ENCODE measurements around the gene NRP2.

NRP2 gene

GRCh38 chr2:205713086-205713485 is 30.8 kb downstream of the NRP2 start:
- no peak for DNase-seq

- DNase-seq = peak; percentile 76
These were observed 31.9 kb downstream of the NRP2 start for GRCh38 chr2:205714058-205714776.

DNA sequence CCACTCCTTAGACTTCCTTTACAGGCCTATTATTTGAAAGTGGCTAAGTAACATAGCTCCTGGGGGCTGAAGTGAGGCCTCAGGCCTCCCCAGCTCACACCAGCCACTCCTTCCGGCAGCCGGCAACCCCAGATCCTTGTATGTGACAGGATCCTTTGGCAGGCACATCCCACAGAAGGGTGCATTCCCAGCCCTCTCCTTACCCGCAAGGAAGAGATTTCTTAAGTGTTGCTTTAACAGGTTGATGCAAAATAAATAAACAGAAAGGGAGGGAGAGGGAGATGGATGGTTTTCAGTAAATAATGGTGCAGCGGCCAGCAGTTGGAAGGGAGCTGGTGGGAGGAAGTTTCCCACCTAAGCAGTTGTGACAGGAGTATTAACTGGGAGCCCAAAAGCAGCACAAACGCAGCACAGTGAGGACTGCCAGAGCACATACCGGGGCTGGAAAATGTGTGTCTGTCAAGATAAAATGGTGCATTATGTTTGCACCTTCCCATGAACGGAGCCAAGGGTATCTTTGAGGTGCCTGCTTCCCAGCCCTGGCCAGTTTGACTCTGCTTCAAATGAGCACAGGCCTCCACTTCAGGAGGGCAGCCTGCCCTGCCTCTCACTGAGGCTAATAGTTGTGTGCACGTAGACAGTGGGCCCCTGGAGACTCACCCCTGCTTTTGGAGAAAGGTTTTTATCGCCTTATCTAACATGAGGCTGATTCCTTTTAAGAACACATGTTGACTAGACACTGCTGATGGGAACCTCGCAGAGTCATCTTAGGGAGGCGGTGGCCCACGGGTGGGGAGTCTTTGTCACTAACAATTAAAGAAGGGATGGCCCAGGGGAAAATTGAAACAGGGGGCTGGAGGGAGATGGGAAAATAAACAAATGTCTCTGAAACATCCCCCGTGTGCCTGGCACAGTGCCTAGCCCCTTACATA is 32.8 kb downstream of the NRP2 start:
- no peak for DNase-seq

GRCh38 chr2:205715831-205716525 is 33.7 kb downstream of the NRP2 start:
- no peak for DNase-seq

- no peak for DNase-seq
These were observed 35.0 kb downstream of the NRP2 start for GRCh38 chr2:205717175-205717846.

DNA sequence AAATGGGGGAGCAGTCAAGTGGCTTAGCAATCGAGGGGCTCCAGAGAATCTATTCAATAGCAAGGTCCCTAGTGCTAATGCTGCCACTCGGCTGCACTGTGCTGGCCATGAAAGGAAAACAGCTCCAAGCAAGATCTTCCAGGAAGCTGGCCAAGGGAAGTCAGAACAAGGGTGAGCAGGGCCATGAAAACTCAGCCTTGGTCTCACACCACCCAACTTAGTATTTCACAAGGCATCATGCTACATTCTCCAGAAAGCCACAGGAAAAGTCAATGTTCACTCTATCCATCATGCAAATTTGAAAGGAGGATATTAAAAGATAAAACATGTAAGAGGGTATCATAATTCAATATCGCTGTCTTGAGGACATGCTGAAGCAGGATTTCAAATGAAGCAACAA is 35.7 kb downstream of the NRP2 start:
- DNase-seq = no peak

DNA sequence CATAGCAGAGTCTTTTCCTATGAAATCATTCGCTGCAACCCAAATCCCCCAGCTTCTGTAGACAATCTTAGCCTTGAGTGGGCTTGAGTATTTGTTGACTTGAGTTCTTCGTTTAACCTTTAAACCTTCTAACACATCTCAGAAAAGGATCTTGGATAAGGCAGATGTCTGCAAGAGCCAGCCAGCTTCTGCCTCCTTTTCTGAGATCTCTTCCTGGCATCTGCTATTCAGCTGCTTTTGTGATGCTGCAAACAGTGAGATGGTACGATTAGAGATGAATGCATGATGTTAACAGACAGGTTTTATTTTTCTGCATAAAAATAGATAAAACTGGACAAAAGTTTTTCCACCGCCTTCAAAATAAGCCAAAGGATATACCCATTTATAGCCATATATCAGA is 37.5 kb downstream of the NRP2 start:
- DNase-seq = no peak

- no peak for DNase-seq
These were observed 38.2 kb downstream of the NRP2 start for GRCh38 chr2:205720451-205720902.

DNA sequence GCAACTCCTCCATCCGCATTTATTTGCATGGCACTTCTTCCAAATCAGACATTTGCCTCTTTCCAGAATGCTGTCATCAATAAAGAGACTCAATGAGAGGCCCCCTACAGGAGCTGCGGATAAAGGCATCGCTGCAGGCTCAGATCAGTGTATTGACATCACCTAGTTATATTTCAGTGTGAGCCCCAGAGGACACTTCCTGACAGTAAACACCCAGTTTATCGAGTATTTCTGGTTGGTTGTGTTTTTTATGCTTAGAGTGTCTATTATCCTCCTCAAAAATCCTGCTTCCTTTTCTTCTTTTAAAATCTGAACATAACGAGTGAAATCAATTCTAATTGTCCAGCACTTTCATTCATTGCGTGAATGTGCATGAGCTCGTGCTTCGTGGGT is 38.8 kb downstream of the NRP2 start:
- peak; percentile 31 for DNase-seq

DNA sequence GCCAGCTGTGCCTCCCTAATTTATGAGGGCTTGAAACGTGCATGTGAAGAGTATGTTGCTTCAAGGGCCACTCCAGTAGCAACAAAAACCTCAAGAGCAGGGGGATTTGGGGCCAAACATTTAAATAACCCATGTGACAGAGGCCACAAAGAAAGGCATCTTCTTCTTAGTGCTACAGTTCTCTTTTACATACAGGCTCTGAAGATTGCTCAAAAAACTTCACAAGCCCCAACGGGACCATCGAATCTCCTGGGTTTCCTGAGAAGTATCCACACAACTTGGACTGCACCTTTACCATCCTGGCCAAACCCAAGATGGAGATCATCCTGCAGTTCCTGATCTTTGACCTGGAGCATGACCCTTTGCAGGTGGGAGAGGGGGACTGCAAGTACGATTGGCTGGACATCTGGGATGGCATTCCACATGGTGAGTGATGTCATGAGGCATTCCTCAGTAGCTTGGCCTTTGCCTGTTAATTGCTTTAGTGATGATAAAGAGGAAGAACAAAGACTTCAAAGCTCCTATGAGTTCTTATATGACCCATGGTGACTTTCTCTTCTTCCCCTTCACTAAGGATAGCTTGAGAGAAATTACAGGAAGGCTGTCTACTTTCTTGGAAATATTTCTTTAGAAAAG is 40.1 kb downstream of the NRP2 start:
- DNase-seq = no peak

GRCh38 chr2:205723179-205723578 is 40.9 kb downstream of the NRP2 start:
- no peak for DNase-seq

DNA sequence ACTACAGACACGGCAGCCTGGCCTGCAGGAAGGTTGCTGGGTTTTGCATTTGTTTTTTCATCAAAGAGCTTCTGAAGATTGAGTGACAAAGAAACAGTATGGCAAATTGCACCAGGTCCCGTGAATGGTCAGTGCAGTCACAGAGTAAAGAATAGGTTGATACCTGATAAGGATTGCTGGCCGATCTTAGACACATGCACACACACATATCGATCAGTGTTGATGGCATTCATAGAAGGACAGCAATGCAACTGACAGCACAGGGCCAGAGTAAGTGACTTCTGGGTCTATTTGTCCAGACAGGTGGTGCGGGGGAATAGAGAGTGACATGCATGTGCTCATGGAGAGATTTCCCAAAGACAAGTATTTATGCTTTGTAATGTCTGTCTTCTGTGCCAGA is 42.8 kb downstream of the NRP2 start:
- DNase-seq = no peak

DNA sequence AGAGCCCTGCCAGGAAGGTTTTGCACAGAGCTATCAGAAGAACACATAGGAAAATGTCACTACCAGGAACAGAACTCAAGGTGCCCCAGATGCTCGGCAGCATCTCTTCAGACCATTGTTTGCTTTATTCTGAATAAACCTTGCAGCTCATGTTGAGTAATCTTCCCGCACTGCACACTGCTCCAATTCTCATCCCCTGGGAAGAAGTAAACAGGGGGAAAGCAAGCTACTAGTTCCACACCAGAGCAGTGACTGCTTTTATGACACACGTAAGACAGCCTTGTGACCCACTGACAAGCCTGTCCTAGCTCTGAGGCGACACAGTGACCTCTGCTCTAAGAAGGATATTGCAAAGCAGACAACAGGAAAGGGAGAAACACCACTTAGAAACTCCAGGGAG is 44.2 kb downstream of the NRP2 start:
- DNase-seq = no peak

GRCh38 chr2:205727174-205727573 is 44.9 kb downstream of the NRP2 start:
- DNase-seq = no peak

GRCh38 chr2:205728366-205728765 is 46.1 kb downstream of the NRP2 start:
- DNase-seq = no peak

- no peak for DNase-seq
These were observed 47.9 kb downstream of the NRP2 start for GRCh38 chr2:205730191-205730590.

DNA sequence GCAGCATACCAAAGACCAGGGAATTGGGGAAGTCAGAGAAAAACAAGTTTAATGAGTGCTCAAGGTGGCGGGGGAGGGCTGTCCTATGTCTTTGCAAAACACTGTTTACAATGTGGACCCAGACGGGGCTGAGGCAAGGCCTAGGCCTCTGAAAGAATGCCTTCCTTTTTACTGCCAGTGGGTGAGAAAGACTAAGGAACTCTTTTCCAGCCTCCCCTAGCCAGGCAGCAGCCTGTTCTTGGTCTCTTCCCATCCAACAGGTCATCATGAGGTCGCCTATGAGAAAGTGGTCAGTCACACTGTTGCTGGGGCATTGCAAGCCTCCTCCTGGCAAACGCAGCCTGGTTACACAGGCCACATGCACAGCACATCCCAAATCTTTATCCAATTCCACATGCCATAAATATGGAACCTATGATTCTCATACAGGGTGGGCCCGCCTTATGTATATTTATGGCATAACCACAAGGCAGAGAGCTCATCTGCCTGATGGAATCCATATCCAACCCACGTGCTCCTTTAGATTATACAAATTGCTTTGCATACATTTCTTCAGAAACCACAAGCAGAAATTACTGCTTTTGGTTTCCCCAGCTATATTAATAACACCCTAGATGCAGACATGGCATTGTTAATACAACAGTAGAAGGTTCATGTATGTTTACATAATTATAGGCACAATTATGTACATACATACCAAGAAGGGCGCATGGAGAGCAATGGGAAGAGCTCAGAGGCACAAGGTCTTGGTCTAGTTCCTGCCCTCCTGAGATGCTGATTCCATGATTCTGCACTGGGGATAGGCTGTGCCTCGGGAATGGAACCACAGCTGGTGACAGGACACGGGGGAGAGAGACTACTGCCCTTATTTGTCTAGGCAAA is 48.6 kb downstream of the NRP2 start:
- DNase-seq = no peak

DNA sequence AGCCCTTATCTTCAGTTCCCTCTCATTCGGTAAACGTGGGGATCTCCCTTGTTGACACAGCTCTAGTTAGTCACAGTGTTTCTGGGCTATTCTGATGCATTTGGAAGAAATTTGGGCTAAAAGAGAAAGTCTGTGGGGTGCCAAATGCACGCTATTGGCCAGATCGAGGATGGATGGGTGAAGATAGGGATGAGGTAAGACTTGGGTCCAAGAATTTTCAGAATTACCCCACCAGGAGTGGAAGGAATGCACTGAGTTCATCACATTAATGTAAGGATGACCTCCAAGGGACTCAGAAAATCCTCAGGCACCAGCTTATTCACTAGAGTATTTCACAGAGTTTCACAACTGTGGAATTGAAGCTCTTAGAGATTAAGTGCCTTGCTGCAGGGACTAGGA is 49.3 kb downstream of the NRP2 start:
- no peak for DNase-seq

DNA sequence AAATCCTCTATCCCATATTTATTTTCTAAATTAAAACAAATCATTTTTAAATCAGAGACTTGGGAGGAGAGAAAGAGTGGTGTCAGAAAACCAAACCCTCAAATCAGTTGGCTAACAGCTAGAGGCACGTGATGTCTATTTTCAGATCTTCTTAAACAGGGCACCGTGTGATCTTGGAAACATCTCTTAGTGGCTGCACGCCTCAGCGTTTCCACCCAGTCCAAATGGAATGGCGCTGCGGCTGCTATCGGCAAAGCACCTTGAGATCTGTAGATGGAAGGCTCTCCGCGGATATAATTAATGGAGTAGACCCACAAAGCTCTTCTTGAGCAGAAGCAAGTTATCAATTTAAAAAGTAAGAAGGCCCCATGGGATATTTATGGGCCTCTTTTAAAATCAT is 50.0 kb downstream of the NRP2 start:
- no peak for DNase-seq

GRCh38 chr2:205733082-205733481 is 50.8 kb downstream of the NRP2 start:
- no peak for DNase-seq

DNA sequence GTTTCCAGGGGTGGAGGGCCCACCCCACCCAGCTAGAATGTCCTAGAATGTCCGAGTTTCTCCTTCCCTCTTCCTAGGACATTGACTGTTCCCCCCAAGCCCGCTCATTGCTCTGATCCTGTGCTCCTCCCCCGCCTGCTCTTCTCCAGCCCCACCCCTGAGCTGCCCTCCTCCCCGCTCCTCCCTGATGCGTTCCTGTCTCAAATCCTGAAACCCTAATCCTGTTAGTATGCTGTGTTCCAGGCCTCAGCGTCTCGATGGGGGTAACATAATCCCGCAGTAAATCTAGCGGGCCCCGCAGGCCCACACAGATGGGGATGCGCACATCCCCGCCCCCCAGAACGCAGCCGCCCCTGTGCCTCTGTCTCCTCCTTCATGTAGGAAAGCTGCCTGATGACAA is 51.3 kb downstream of the NRP2 start:
- DNase-seq = no peak

Measured in RPMI8226 (cell line).